H1 (cell line): ENCODE measurements around the gene MAP7D2. TPM values are rescaled to one million over a fixed set of nuclear protein-coding genes. Genes with fewer than 3 reads are reported as not detected.

ENCODE experiments used
- CTCF ChIA-PET: fragments of 300-600 bp; sonication (Branson Sonifier 250); formaldehyde crosslinking; loops from one replicate; lab custom pipeline; 2021; ENCODE audit not compliant: partially characterized antibody; lab: Charles Lee
- POLR2A ChIA-PET: fragments of 300-600 bp; sonication (Branson Sonifier 250); formaldehyde crosslinking; loops from one replicate; lab custom pipeline; 2021; ENCODE audit warnings: inconsistent platforms; ENCODE audit not compliant: partially characterized antibody; lab: Charles Lee
- DNase-seq, 2 experiments: peaks; one replicate each; pipeline versions ENCODE4 v3.0.0 to v3.0.0-alpha.2; 2010 to 2022; ENCODE audit warnings: low spot score in 2 of 2, low read depth in 1 of 2, mixed read lengths in 1 of 2
- FAIRE-seq: peaks from 2 replicates; lab custom pipeline; 2011; peaks lifted over from hg19 to GRCh38; lab: Jason Lieb, UNC
- H2AFZ ChIP-seq: 2 replicates; pipeline ENCODE4 v1.8.1; 2012; ENCODE audit warnings: low read length, inconsistent platforms
- H2AK5ac ChIP-seq: 2 replicates; pipeline ENCODE4 v1.6.1; 2013; ENCODE audit warnings: low read depth, low read length
- H2BK120ac ChIP-seq: replicated peaks from 2 replicates; pipeline ENCODE3; 2013; ENCODE audit warnings: low read depth, low read length, inconsistent platforms
- H2BK12ac ChIP-seq: 2 replicates; pipeline ENCODE4 v1.6.1; 2013; ENCODE audit warnings: low read depth, low read length
- H2BK15ac ChIP-seq: 2 replicates; pipeline ENCODE4 v1.6.1; 2013; ENCODE audit warnings: low read length
- H2BK20ac ChIP-seq: 2 replicates; pipeline ENCODE4 v1.6.1; 2013; ENCODE audit warnings: low read length
- H2BK5ac ChIP-seq: 2 replicates; pipeline ENCODE4 v1.6.1; 2013; ENCODE audit warnings: low read depth, low read length
- H3K14ac ChIP-seq: 2 replicates; pipeline ENCODE4 v1.6.1; 2013; ENCODE audit warnings: inconsistent platforms; ENCODE audit not compliant: insufficient read length
- H3K18ac ChIP-seq: 2 replicates; pipeline ENCODE4 v1.6.1; 2013; ENCODE audit warnings: low read length; ENCODE audit errors: extremely low read depth
- H3K23ac ChIP-seq: 2 replicates; pipeline ENCODE4 v1.6.1; 2013; ENCODE audit warnings: inconsistent platforms; ENCODE audit not compliant: insufficient read length
- H3K23me2 ChIP-seq: 2 replicates; pipeline ENCODE4 v1.6.1; 2013; ENCODE audit warnings: low read depth, low read length
- H3K27ac ChIP-seq: 2 replicates; pipeline ENCODE4 v1.6.1; 2011; ENCODE audit warnings: low read depth, low read length, inconsistent platforms
- H3K27me3 ChIP-seq, 4 experiments: replicated peaks in 1 of 4; 1 replicate in 1 of 4; 2 replicates in 3 of 4; pipeline versions ENCODE4 v1.6.1 to v1.8.1; 2011 to 2013; ENCODE audit warnings: low read length in 3 of 4, mild to moderate bottlenecking in 3 of 4, inconsistent platforms in 2 of 4, mixed read lengths in 2 of 4, moderate library complexity in 1 of 4; ENCODE audit not compliant: control insufficient read depth in 3 of 4, insufficient read depth in 3 of 4; ENCODE audit errors: extremely low read depth in 1 of 4
- H3K36me3 ChIP-seq, 4 experiments: 2 replicates each; pipeline versions ENCODE4 v1.6.1 to v1.8.1; 2011 to 2013; ENCODE audit warnings: mild to moderate bottlenecking in 4 of 4, low read length in 3 of 4, moderate library complexity in 2 of 4, control low read depth in 1 of 4, inconsistent platforms in 1 of 4; ENCODE audit not compliant: insufficient read depth in 4 of 4, control insufficient read depth in 2 of 4
- H3K4ac ChIP-seq: replicated peaks from 2 replicates; pipeline ENCODE3; 2013; ENCODE audit warnings: low read length, low read depth, mixed read lengths, inconsistent platforms; ENCODE audit not compliant: insufficient read length
- H3K4me1 ChIP-seq, 4 experiments: replicated peaks in 1 of 4; 1 replicate in 1 of 4; 2 replicates in 3 of 4; pipeline versions ENCODE4 v1.6.1 to v1.8.1; 2011 to 2013; ENCODE audit warnings: low read length in 3 of 4, inconsistent platforms in 2 of 4, mixed read lengths in 1 of 4; ENCODE audit not compliant: insufficient read depth in 4 of 4, control insufficient read depth in 3 of 4
- H3K4me2 ChIP-seq, 2 experiments: 2 replicates each; pipeline versions ENCODE4 v1.6.1 to v1.8.1; 2011 to 2013; ENCODE audit warnings: low read depth in 2 of 2, low read length in 2 of 2, control low read depth in 1 of 2, inconsistent platforms in 1 of 2, mild to moderate bottlenecking in 1 of 2; ENCODE audit not compliant: insufficient read depth in 1 of 2
- H3K4me3 ChIP-seq, 4 experiments: fragments of 200-600, 300-600 bp in 1 of 4; sonication (generic), shearing (Covaris generic), sonication (Bioruptor Twin) in 1 of 4; 2 replicates each; pipeline versions ENCODE4 v1.5.1 to v1.8.1; 2011 to 2016; ENCODE audit warnings: low read length in 4 of 4, low read depth in 3 of 4, control low read depth in 2 of 4, inconsistent platforms in 2 of 4, mild to moderate bottlenecking in 2 of 4, mixed read lengths in 1 of 4, moderate library complexity in 1 of 4; ENCODE audit not compliant: insufficient read depth in 2 of 4; ENCODE audit errors: extremely low read depth in 1 of 4
- H3K56ac ChIP-seq: replicated peaks from 2 replicates; pipeline ENCODE3; 2013; ENCODE audit warnings: low read depth, mild to moderate bottlenecking, mixed read lengths, low read length, inconsistent platforms; ENCODE audit not compliant: insufficient read length
- H3K79me1 ChIP-seq: 2 replicates; pipeline ENCODE4 v1.6.1; 2013; ENCODE audit warnings: low read depth, low read length, control low read depth
- H3K79me2 ChIP-seq, 2 experiments: 2 replicates each; pipeline versions ENCODE4 v1.6.1 to v1.8.1; 2012 to 2013; ENCODE audit warnings: low read length in 2 of 2, mild to moderate bottlenecking in 2 of 2, inconsistent platforms in 1 of 2; ENCODE audit not compliant: insufficient read depth in 2 of 2, control insufficient read depth in 1 of 2
- H3K9ac ChIP-seq, 4 experiments: replicated peaks in 1 of 4; 1 replicate in 1 of 4; 2 replicates in 3 of 4; pipeline versions ENCODE4 v1.6.1 to v1.8.1; 2011 to 2013; ENCODE audit warnings: low read depth in 3 of 4, low read length in 3 of 4, control low read depth in 2 of 4, mild to moderate bottlenecking in 2 of 4, moderate library complexity in 2 of 4, inconsistent platforms in 1 of 4; ENCODE audit errors: extremely low read depth in 1 of 4
- H3K9me3 ChIP-seq, 2 experiments: 2 replicates each; pipeline versions ENCODE4 v1.6.1 to v1.8.1; 2012 to 2013; ENCODE audit warnings: mild to moderate bottlenecking in 2 of 2, moderate library complexity in 2 of 2, control low read depth in 1 of 2, inconsistent platforms in 1 of 2, low read depth in 1 of 2, low read length in 1 of 2, mixed read lengths in 1 of 2; ENCODE audit not compliant: insufficient read depth in 2 of 2
- H4K20me1 ChIP-seq, 2 experiments: replicated peaks in 1 of 2; 2 replicates each; pipeline versions ENCODE3 to v1.8.1; 2011 to 2013; ENCODE audit warnings: inconsistent platforms in 2 of 2, low read length in 2 of 2, mild to moderate bottlenecking in 1 of 2; ENCODE audit not compliant: insufficient read depth in 2 of 2, control insufficient read depth in 1 of 2
- H4K5ac ChIP-seq: 2 replicates; pipeline ENCODE4 v1.6.1; 2013; ENCODE audit warnings: low read length, low read depth, mixed read lengths, inconsistent platforms; ENCODE audit not compliant: insufficient read length
- H4K8ac ChIP-seq: 2 replicates; pipeline ENCODE4 v1.8.0; 2013; ENCODE audit warnings: mild to moderate bottlenecking, moderate library complexity, low read length, inconsistent platforms; ENCODE audit not compliant: insufficient read depth; ENCODE audit errors: extremely low read depth
- H4K91ac ChIP-seq: replicated peaks from 2 replicates; pipeline ENCODE3; 2013; ENCODE audit warnings: low read length, mixed read lengths, inconsistent platforms; ENCODE audit not compliant: insufficient read length
- BACH1 ChIP-seq: IDR thresholded peaks from 2 replicates; pipeline ENCODE4 v1.6.1; 2012; ENCODE audit warnings: low read length, improper control_type of control experiment
- BRCA1 ChIP-seq: IDR thresholded peaks from 2 replicates; pipeline ENCODE4 v1.6.1; 2012; ENCODE audit warnings: low read depth, low read length, improper control_type of control experiment
- CHD1 ChIP-seq: IDR thresholded peaks from 2 replicates; pipeline ENCODE4 v1.6.1; 2012; ENCODE audit warnings: low read depth, low read length, improper control_type of control experiment
- CHD2 ChIP-seq: IDR thresholded peaks from 2 replicates; pipeline ENCODE4 v1.6.1; 2012; ENCODE audit warnings: low read length, improper control_type of control experiment
- EZH2 ChIP-seq: fragments of 200-600 bp; sonication (generic); IDR thresholded peaks from 2 replicates; pipeline ENCODE4 v1.7.1; 2012; ENCODE audit warnings: low read depth, mild to moderate bottlenecking, moderate library complexity, low read length, inconsistent platforms; ENCODE audit not compliant: severe bottlenecking
- GABPA ChIP-seq: IDR thresholded peaks from 2 replicates; pipeline ENCODE4 v1.6.1; 2011; ENCODE audit warnings: mild to moderate bottlenecking, low read length, moderate library complexity, borderline replicate concordance; ENCODE audit not compliant: insufficient read depth
- GTF2F1 ChIP-seq: IDR thresholded peaks from 2 replicates; pipeline ENCODE4 v1.6.1; 2012; ENCODE audit warnings: low read depth, low read length, improper control_type of control experiment, borderline replicate concordance
- KDM4A ChIP-seq: IDR thresholded peaks from one replicate; pipeline ENCODE4 v1.7.1; 2012; ENCODE audit warnings: low read depth, mild to moderate bottlenecking, moderate library complexity, low read length, inconsistent platforms; ENCODE audit not compliant: severe bottlenecking
- POU5F1 ChIP-seq: IDR thresholded peaks from 2 replicates; pipeline ENCODE4 v1.6.1; 2011; ENCODE audit warnings: low read depth, mild to moderate bottlenecking, low read length, moderate library complexity
- RFX5 ChIP-seq: IDR thresholded peaks from 2 replicates; pipeline ENCODE4 v1.6.1; 2011; ENCODE audit warnings: low read depth, low read length, improper control_type of control experiment, borderline replicate concordance
- SIN3A ChIP-seq, 2 experiments: IDR thresholded peaks in 1 of 2; conservative IDR thresholded peaks in 1 of 2; 2 replicates each; pipeline ENCODE4 v1.6.1; 2011 to 2012; ENCODE audit warnings: low read length in 2 of 2, improper control_type of control experiment in 1 of 2, low read depth in 1 of 2, mild to moderate bottlenecking in 1 of 2
- SP4 ChIP-seq: IDR thresholded peaks from 2 replicates; pipeline ENCODE4 v1.6.1; 2012; ENCODE audit warnings: low read length, inconsistent platforms
- SRF ChIP-seq: IDR thresholded peaks from 2 replicates; pipeline ENCODE4 v1.6.1; 2011; ENCODE audit warnings: mild to moderate bottlenecking, low read depth, low read length, moderate library complexity
- TAF1 ChIP-seq: IDR thresholded peaks from 2 replicates; pipeline ENCODE4 v1.6.1; 2011; ENCODE audit warnings: mild to moderate bottlenecking, low read depth, low read length
- WGBS, 2 experiments: shearing (Covaris generic) in 1 of 2; methylation state at CpG; one replicate each; pipeline versions ENCODE4 v1.1.6 to v1.1.7; 2013 to 2015; ENCODE audit warnings: low lambda C conversion rate in 2 of 2, mixed read lengths in 2 of 2, inconsistent platforms in 1 of 2, low coverage in 1 of 2, missing lambda C conversion rate in 1 of 2; ENCODE audit not compliant: insufficient replicate concordance in 2 of 2, insufficient coverage in 1 of 2, insufficient read length in 1 of 2; ENCODE audit errors: extremely low coverage in 1 of 2, missing lambda C conversion rate in 1 of 2; 5-methylcytosine and 5-hydroxymethylcytosine counted together
- polyA plus RNA-seq, 7 experiments: library from polyadenylated mRNA; depleted of rRNA in 3 of 7; stranded (reverse) in 5 of 7; unstranded in 2 of 7; fragments of >200 nt in 5 of 7; fragments of 200-250 nt in 2 of 7; gene quantifications; 1 replicate in 5 of 7; 2 replicates in 1 of 7; 4 replicates in 1 of 7; pipeline versions ENCODE4 v1.2.1 to v1.2.3, GENCODE V29; 2011 to 2013; ENCODE audit warnings: missing spikeins in 2 of 7, mixed read lengths in 2 of 7
- total RNA-seq: library from RNA; stranded (reverse); fragmentation: NEBNext Ultra II Directional; extraction: Animal tissue kit (Norgen Biotek cat#: 25700); gene quantifications from 2 replicates; pipeline ENCODE4 v1.2.1, GENCODE V29; 2021
- TF ChIP-seq, protein P1 (sequence below): IDR thresholded peaks from 2 replicates; pipeline ENCODE4 v1.6.1; 2012; ENCODE audit warnings: inconsistent platforms

Gene MAP7D2
- total and polyA plus RNA-seq, 2 of the 8 experiments (the other 6 are each of a cell fraction or from before 2014, with no cell fraction given), result 0.65 to 0.83 TPM

DNA sequence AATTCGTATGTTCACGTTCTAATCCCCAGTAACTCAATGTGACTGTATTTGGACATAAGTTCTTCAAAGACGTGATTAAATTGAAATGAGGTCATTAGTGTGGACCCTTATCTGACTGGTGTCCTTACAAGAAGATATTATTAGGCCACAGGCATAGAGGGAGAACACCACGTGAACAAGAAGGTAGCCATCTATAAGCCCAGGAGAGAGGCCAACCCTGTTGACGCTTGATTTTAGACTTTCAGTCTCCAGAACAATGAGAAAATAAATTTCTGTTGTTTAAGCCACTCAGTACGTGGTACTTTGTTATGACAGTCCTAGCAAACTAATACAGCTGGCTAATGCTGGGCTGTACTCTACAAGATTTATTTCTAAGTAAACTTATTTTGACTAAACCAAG, 26.4 kb upstream of the MAP7D2 start:
- peaks cover 0 to 23% (median 1%) of the 10 kb centered on the region in 4 experiments; a peak in 3 of 8 replicates for H3K36me3 ChIP-seq
- H3K4me3 ChIP-seq, result no peak overlapping the region
- 77% methylated on average over 4 of the region's 6 CpGs; no CpG with 5 or more reads in 1 of the 2 experiments for WGBS, 2 experiments
- H3K4ac ChIP-seq, result no peak overlapping the region
- no peak overlapping the region for H3K18ac ChIP-seq
- H2BK5ac ChIP-seq, result no peak overlapping the region
- H2BK15ac ChIP-seq, result no peak overlapping the region
- no peak overlapping the region for H3K4me2 ChIP-seq
- ChIA-PET CTCF (no interaction called here), POLR2A (interaction anchor here (0.7 to 1.6 kb wide), 3 partner anchors 8 to 37 kb away, joined by 3 to 5 read pairs (median 3); no protein-coding TSS in a partner anchor)
- H3K14ac ChIP-seq, result no peak overlapping the region
- H2AFZ ChIP-seq, result no peak overlapping the region
- H4K20me1 ChIP-seq, result peaks cover 3 to 5% of the 10 kb centered on the region in 2 experiments
- H2BK20ac ChIP-seq, result no peak overlapping the region
- H3K23ac ChIP-seq, result no peak overlapping the region
- H3K27ac ChIP-seq, result no peak overlapping the region
- no peaks in the 10 kb centered on the region for H3K4me1 ChIP-seq
- H3K9ac ChIP-seq, result no peak overlapping the region
- H3K9me3 ChIP-seq, result no peaks in the 10 kb centered on the region
- DNase-seq (no peak), FAIRE-seq (no peak)
- no peaks in the 10 kb centered on the region for H3K23me2 ChIP-seq
- H4K91ac ChIP-seq, result no peak overlapping the region
- no peak overlapping the region for H4K8ac ChIP-seq
- no peaks in the 10 kb centered on the region for H3K27me3 ChIP-seq
- no peak overlapping the region for H2AK5ac ChIP-seq
- no peak overlapping the region for H3K56ac ChIP-seq
- no peak overlapping the region for H4K5ac ChIP-seq
- peaks cover 6 to 33% of the 10 kb centered on the region in 2 experiments for H3K79me2 ChIP-seq
- no peak overlapping the region for H2BK12ac ChIP-seq
- H3K79me1 ChIP-seq, result no peaks in the 10 kb centered on the region
- no peak overlapping the region for H2BK120ac ChIP-seq
- no peak for TF ChIP-seq GTF2F1
- TF ChIP-seq BRCA1, result no peak
- no peak for TF ChIP-seq EZH2
- TF ChIP-seq GABPA, result no peak
- TF ChIP-seq RFX5, result no peak
- TF ChIP-seq SRF, result no peak
- TF ChIP-seq BACH1, result no peak
- TF ChIP-seq KDM4A, result no peak
- TF ChIP-seq, protein P1, sequence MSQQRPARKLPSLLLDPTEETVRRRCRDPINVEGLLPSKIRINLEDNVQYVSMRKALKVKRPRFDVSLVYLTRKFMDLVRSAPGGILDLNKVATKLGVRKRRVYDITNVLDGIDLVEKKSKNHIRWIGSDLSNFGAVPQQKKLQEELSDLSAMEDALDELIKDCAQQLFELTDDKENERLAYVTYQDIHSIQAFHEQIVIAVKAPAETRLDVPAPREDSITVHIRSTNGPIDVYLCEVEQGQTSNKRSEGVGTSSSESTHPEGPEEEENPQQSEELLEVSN, result no peak
- TF ChIP-seq SIN3A (conservative IDR thresholded peaks at IDR 0.05 in 1 of 2, IDR thresholded peaks at IDR 0.05 in 1 of 2; ENCODE audit: low read depth in 1 of 2, low read length in 2 of 2), result no peak
- TF ChIP-seq POU5F1, result no peak
- TF ChIP-seq SP4, result no peak
- TF ChIP-seq TAF1, result no peak
- TF ChIP-seq CHD2, result no peak
- TF ChIP-seq CHD1, result no peak
